NCI-H82 (cell line): ENCODE measurements around the gene ARMC9.

Source experiments
- DNase-seq: peaks from one replicate; lab custom pipeline; 2025; lab: John Stamatoyannopoulos, UW

The ARMC9 gene

DNA sequence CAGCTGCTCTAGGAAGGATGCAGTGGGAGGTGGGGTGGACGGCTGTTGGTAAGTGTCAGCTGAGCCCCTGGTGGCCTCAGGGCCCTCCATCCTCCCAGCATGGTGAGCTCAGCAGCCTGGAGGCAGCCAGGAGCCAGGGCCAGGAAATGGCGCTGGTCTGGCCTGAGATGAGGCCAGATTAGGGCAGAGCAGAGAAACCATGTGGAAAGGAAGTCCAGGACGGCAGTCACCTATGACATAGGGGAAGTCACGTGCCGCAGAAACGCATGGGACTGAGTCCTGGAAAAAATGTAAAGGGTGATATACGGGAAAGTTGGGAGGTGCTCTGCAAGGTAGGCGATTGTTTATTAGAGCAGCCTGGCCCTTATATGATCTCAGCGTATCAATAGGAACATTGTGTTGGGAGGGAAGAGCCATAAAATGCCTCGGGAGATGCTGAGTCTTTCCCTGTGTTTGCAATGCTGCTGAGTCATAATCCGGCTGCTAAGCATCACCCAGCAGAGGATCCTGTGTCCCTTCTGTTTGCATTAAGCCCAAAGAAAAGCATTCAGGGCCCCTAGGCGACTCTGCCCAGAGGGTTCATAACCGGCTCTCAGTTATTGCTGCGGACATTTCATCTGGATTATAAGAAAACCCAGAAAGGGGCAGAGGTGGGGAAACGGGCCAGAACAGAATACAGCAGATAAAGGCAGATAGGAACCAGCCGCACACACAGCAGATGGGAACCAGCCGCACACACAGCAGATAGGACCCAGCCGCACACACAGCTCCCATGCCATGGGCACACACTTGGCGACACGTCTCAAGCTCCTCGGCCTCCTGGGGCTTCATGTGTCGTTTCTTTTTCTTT lies 166.8 kb downstream of the ARMC9 start:
- DNase-seq: peak; percentile 93

DNA sequence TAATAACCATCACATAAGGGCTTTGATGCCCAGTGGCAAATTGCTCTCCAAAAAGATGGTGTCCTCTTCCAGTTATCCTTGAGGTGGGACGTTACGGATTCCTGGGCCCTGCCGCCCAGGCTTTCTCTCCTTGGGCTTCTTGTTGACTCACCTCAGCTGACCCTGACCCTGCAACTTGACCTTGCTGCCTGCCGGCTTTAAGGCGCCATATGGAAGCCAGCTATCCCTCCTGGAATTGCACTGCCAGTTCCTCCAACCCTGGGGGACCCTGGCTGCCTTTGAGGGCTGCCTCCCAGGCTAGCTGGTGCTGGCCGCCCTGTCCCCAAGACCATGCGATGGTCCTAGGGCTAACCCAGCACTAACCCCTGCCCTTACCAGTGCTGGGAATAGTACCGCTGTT lies 168.7 kb downstream of the ARMC9 start:
- peak; percentile 69 for DNase-seq

DNA sequence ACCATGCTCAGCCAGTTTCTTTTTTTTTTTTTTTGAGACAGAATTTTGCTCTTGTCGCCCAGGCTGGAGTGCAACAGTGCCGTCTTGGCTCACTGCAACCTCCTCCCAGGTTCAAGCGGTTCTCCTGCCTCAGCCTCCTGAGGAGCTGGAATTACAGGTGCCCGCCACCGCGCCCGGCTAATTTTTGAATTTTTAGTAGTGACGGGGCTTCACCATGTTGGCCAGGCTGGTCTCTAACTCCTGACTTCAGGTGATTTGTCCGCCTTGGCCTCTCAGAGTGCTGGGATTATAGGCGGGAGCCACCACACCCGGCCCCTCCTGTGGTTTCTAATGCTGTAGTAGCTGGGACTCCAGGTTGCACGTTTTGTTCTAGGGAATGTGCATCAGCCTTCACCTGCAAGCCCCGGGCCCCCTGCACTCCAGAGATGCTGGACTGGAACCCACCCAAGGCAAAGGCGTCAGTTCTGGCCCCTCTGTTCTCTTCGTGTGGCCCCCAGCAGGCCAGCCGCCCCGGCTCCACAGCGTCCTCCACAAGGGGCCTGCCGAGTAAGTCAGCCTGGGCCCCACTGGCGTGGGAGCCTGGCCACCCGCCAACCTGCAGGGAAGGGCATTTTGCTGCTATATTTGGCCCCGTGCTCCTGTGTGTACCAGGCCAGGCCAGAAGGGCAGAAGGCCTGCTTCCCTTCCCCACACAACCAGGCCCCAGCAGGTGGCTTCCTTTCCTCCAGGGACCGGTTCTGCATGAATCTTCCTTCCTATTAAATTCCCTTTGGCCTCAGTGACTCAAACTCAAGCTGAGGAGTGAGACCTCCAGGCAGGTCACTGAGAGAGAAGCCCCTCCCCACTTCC lies 171.4 kb downstream of the ARMC9 start:
- DNase-seq: no peak

DNA sequence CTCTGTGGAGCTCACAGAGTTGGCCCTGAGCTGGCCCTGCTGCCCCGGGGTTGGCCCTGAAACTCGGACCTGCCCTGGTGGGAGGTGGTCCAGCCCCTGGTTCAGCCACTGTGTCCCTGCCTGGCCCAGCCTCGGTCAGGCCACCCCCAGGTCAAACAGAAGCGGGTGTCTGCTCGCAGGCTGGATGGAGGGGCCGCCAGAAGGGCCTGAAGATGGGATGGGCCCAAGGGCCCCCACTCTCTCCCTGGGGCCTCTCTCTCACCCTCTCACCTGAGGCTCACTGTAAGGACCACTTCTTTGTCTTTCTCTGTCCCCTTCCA lies 172.0 kb downstream of the ARMC9 start:
- no peak for DNase-seq

DNA sequence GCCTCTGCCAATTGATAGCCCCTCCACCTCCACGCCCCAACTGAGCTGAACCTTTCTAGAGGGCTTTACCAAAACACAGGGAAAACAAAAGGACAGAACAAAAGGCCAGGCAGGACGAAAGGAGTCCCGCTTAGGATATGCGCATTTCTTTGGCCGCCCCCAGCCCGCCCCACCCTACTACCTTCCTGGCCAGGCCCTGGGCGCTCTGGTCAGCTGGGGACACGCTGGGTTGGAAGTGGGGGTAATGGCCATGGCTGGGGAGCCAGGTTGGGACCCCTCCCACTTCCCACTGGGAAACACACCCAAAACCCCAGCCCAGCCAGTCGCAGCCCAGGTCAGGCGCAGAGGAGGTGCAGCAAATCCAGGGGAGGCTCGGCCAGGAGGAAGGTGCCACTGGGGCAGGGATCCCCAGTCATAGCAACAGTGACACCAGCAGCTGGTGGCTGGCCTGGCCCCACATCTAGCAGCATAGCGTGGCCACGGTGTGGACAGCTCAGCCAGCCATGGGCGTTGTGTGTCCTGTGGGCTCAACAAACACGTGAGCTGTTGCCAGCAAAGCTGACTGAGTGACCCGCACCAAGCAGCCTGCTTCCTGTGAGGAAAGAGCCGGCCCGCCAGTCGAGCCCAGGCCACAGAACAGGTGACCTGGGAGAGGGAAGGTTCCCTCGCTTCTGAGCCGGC lies 172.5 kb downstream of the ARMC9 start:
- no peak for DNase-seq

DNA sequence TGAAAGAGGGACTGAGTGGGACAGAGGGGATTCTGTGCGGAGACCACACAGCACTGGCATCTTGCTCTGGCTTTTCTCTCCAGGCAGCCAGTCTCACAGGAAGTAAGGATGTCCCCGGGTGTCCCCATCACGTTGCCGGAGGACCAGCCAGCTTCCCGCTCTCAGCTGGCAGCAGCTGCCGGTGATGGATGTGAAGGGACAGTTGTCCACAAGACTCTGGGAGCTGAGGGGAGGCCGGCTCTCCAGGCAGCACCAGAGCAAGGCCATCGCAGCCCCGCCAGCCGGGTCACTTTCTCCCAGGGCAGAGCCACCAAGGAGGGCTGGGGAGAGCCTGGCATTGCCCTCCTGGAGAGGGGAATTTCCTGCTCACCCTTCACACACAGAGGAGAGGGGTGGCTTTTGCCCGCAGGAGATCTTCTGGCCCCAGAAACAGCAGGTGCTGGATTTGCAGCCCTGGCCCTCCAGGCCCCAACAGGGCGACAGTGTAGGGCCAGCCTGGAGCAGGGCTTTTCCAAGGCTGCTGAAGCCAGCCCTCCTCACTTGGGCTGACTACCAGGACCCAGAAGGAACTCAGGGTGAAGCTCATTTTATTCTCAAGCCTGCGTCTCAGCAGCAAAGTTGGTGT lies 173.1 kb downstream of the ARMC9 start:
- no peak for DNase-seq

DNA sequence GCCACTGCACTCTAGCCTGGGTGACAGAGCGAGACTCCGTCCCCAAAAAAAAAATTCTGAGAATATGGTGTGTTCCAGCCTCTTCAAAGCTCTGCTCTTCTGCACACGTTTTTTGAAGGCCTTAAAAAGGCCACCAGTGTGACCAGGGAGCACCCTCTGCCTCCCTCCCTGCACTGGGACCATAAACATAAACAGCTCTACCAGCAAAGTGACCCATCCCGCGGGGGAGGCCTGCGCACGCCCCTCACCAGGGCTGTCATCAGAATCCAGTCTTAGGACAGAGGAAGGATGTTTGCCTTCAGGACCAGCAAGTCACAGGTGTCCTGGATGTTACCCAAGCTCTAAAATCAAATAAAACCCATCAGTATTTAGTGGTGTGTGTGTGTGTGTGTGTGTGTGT lies 173.9 kb downstream of the ARMC9 start:
- DNase-seq: no peak

DNA sequence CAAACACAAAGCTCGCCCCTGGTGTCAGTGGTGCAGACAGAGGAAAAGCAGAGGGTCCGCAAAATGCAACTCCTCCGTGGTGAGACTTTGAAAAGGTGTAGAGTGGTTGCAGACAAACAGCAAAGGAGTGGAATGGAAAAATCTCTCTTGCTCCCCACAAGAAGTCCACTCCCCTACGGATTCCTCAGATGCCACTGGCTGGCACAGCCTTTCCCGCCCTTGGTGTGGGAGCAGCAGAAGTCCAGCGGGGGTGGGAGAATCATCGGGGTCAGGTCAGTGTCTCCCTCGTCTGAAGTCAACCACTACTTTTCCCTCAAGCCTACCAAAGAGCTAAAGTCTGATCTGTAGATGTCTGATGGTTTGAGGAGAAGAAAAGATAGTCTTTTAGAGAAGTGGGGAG lies 174.8 kb downstream of the ARMC9 start:
- DNase-seq: no peak

DNA sequence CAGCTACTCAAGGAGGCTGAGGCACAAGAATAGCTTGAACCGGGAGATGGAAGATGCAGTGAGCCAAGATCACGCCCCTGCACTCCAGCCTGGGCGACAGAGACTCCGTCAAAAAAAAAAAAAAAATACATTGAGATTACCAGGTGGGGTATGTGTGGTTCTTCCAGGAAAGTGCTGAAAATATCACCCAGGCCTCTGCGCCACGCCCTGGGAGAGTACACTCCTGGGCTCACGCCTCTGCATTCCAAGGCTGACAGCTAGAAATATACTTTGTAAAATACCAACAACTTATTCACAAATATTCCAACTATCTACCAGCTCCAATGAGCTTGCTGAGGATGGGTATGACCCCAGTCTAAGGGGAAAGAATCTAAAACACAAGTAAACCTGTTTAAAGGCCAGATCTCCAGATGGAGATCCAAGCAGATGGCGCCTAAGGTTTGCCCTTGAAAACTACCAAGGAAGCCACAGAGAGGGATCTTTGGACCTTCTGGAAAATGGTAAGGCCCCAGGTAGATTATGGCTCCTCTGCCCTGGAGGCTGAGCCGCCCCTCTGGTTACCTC lies 175.4 kb downstream of the ARMC9 start:
- DNase-seq: peak; percentile 45

DNA sequence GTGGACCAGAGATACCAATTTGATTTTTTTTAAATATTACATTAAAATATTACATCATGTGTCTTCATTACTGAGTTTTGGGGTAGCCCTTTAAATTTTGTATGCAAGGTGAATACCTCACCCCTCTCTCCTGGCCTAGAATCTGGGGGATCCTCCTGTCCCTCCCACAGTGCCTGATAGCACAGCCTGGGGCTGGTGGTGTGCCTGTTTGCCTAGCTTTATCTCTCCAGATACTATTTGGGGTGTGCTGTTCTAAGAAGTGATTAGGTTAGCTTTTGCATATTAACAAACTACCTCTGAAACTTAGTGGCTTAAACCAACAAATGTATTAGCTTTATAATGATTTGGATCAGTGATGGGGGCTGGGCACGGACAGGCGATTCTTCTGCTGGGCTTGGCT lies 176.3 kb downstream of the ARMC9 start:
- no peak for DNase-seq

DNA sequence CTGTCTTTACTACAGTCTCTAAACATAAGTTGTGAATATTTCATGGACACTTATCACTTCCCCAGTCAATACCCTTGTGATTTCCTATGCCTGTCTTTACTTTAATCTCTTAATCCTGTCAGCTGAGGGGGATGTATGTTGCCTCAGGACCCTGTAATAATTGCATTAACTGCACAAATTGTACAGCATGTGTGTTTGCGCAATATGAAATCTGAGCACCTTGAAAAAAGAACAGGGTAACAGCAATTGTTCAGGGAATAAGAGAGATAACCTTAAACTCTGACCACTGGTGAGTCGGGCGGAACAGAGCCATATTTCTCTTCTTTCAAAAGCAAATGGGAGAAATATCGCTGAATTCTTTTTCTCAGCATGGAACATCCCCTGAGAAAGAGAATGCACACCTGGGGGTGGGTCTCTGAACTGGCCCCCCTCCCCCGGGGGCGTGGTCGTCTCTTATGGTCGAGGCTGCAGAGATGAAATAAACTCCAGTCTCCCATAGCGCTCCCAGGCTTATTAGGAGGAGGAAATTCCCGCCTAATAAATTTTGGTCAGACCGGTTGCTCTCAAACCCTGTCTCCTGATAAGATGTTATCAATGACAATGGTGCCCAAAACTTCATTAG lies 177.7 kb downstream of the ARMC9 start:
- peak; percentile 83 for DNase-seq

DNA sequence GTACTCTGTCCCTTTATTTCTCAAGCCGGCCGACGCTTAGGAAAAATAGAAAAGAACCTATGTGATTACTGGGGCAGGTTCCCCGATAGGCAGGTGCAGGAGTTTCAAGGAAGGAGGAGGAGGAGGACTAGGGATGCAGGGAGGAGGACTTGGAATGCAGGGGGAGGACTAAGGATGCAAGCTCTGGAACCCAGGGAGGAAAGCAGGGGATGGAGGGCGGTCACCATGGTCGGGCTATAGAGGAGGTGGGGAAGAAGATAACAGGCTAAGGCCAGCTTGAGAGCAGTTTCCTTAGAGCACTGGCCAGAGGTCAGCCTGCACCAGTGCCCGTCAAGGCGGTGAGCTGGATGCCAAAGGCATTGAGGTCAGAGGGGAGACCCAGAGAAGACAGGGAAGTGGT lies 178.4 kb downstream of the ARMC9 start:
- no peak for DNase-seq

DNA sequence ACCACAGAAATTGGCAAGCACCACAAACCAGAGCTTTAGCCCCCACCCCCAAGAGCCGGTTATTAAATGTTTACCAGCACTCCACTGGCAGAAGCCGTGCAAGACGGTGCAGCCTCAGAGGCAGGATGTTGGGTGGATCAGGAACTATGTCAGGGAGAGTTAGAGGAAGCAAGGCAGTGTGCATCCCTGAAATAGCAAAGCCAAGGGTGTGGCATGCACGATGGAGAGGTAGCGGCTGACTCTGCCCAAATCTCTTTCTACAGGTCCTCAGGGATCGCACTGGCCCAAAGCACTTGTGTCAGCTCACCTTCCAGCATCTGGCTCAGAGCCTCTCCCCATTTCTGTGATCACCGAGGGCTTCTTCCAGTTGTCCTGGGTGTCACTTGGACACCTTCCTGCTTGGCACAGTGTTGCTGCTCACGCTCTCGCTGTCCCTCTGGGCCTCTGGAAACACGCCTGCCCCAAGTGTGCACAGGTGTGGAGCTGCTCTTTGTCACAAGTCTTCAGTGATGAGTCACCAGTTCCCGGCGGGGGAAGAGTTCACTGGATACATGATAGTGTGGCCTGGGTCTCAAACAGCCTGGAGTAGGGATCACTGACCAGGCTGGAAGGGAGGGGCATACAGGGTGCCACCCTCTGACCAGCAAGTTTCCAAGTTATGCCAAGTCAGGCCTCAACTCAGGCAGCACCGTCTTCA lies 179.7 kb downstream of the ARMC9 start:
- DNase-seq: no peak

DNA sequence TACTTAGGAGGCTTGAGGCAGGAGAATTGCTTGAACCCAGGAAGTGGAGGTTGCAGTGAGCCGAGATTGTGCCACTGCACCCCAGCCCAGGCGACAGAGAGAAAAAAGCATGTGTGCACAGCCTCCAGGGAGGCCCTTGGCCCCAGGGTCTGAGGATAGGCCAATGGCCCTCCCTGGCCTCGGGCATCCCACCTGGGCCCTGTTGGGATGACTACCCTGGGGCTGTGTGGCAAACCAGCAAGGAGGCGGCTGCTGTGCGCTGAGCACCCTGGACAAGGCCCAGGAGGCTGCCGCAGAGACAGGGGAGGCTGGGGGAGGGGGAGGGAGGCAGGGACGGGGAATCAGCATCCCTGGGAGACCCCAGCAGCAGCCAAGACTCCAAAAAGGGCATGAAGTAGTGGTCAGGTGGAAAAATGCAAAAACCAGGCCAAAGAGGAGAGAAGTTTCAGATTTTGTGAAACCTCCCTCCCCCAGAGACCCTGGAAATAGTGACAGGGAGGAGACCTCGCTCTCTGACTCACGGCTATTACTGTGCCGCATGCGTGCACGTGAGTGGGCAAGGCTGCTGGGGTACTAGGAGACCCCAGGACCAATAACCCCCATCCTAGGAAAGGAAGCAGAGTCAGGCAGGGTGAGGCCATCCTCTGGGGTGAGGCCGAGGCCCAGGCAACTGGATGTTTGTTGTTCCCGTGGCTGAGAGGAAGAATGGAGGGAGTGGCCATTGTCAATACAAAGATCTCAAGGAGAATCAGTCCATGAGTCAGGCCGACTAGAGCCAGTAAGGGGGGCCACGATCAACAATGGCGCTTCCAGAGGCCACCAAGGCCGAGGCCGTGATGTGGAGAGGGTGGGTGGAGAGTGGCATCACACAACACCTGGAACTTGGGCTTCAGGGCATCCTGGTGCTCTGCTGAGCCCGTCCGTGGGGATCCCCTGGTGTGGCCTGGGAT lies 181.1 kb downstream of the ARMC9 start:
- DNase-seq: no peak

DNA sequence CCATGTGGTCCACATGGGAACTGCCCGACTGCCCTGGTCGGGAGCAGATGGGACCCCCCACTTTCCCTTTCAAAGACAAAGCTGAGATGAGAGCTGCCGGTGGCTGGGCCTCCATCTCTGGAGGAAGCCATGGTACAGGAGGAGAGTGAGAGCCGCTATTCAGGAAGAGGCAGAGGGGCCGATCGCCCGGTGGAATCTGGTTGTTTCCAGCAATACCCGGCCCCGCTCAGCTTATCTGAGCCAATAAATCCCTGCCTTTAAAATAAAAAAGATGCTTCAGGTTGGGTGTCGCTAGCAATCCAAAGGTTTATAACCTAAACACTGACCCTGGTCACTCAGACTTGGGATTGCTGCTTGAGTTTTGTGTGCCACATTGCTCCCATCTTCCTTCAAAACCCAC lies 181.9 kb downstream of the ARMC9 start:
- no peak for DNase-seq

DNA sequence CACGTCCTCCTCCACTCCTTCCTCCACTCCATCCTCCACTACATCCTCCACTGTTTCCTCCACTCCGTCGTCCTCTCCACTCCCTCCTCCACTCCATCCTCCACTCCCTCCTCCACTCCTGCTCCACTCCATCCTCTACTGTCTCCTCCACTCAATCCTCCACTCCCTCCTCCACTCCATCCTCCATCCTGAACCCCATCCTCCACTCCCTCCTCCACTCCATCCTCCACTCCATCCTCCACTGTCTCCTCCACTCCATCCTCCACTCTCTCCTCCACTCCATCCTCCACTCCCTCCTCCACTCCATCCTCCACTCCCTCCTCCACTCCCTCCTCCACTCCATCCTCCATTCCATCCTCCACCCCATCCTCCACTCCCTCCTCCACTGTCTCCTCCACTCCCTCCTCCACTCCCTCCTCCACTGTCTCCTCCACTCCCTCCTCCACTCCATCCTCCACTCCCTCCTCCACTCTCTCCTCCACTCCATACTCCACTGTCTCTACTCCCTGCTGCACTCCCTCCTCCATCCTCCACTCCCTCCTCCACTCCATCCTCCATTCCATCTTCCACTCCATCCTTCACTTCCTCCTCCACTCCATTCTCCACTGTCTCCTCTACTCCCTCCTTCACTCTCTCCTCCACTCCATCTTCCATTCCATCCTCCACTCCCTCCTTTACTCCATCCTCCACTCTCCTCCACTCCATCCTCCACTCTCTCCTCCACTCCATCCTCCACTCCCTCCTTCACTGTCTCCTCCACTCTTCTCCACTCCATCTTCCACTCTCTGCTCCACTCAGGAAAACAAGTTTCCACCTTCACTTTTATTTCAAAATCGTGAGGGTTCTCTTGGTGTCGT lies 182.8 kb downstream of the ARMC9 start:
- DNase-seq: no peak

DNA sequence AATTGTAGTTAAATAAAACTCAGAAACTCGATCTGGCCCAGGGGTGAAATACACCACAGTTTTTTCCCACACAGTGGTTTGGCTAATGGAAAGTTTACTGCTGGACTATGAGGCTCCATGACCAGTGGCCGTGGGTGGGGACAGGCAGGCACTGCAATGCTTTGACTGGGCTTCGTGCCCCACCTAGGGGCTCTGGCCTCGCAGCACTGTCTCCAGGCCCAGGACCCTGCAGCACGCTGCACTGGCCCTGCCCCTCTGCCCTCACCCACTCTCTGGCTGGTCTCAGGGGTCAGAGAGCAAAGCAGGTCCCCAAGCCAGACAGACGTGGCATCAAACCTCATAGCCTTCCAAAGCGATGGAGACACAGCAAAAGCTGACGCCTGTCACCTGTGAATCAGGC lies 183.7 kb downstream of the ARMC9 start:
- no peak for DNase-seq

DNA sequence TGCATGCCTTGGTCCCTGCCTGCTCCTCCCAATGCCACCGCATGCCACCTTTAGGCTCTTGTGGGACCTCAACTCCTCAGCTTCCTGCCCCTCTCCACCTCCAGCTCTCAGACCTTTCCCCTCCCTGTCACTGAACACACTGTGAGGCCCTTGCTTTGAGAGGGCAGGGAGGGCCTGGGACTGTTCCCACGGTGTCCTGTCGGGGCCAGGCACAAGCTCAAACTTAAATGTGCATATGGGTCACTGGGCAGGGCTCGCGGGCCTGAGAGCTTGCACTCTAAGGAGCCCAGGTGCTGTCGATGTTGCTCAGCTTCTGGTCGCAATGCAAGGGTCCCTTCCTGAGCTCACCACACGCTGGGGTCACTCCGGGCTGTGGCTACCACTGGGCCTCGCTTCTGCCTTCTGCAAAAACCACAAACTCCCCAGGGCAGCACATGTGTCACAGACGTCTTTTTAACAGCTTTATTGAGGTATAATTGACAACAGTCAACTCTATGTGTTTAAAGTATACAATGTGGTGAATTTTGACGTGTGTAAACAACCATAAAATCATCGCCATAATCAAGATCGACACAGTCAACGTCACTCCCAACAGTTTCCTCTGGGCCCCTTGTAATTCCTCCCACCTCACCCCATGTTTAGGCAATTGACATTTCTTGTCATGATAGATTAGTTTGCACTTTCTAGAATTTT lies 185.1 kb downstream of the ARMC9 start:
- no peak for DNase-seq
